Measurements from ENCODE around the gene SLC16A4.

DNA sequence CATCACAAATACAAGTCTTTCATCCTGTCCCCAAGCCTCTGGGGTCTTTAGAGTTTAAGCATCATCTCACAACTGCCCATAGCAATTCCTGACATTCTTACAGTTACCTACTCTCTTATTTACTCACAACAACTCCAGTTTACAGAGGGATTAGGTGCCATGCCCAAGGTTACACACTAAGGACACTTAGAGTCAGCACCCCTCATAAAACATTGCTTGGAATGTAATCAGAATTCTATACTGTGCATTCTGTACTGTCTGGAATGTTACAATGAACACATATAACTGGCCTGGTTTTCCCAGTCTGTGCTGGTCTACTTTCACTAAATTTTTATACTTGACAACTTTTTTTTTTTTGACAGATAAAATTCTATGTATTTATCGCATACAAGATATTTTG, 66.2 kb downstream of the SLC16A4 start:
- TF ChIP-seq, protein P1, sequence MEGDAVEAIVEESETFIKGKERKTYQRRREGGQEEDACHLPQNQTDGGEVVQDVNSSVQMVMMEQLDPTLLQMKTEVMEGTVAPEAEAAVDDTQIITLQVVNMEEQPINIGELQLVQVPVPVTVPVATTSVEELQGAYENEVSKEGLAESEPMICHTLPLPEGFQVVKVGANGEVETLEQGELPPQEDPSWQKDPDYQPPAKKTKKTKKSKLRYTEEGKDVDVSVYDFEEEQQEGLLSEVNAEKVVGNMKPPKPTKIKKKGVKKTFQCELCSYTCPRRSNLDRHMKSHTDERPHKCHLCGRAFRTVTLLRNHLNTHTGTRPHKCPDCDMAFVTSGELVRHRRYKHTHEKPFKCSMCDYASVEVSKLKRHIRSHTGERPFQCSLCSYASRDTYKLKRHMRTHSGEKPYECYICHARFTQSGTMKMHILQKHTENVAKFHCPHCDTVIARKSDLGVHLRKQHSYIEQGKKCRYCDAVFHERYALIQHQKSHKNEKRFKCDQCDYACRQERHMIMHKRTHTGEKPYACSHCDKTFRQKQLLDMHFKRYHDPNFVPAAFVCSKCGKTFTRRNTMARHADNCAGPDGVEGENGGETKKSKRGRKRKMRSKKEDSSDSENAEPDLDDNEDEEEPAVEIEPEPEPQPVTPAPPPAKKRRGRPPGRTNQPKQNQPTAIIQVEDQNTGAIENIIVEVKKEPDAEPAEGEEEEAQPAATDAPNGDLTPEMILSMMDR (IDR thresholded peaks at IDR 0.05): no peak
- no peak for TF ChIP-seq POLR2A (IDR thresholded peaks at IDR 0.05)

All from body of pancreas (tissue), 4 donors.